Measurements from ENCODE around the gene RNU4-1. TPM values are rescaled to one million over a fixed set of nuclear protein-coding genes. Genes with fewer than 3 reads are reported as not detected.

The RNU4-1 gene
- total and polyA plus RNA-seq, 9 of the 15 experiments (the other 6 are each of a cell fraction or from before 2014, with no cell fraction given): under 0.01 to 19,719 (median 3,563) TPM; not detected in 4

- ATAC-seq (no peak), FAIRE-seq (no peak), DNase-seq (ENCODE audit: extremely low read depth in 1 of 4, low spot score in 3 of 4) (no peak)
- H3K9me3 ChIP-seq (replicated peaks; ENCODE audit: control insufficient read depth, insufficient read depth, low read depth, low read length): no peaks in the 10 kb centered on the region
- peak overlapping the region in 1 of 2 experiments; percentile 99; a peak in 2 of 4 replicates for H3K9ac ChIP-seq (ENCODE audit: insufficient read depth in 1 of 2, low read depth in 2 of 2, low read length in 2 of 2)
- no TSS peak for BruUV-seq (replicated peaks)
- peaks cover 16% of the 10 kb centered on the region for H4K20me1 ChIP-seq (replicated peaks; ENCODE audit: control insufficient read depth, insufficient read depth, low read length)
- WGBS (ENCODE audit: insufficient coverage, low coverage, missing lambda C conversion rate): 46% methylated on average over 5 of the region's 5 CpGs
- H2AFZ ChIP-seq (ENCODE audit: low read depth, low read length): no peak overlapping the region
- H3K27me3 ChIP-seq (ENCODE audit: control insufficient read depth in 2 of 2, insufficient read depth in 2 of 2, low read length in 2 of 2): no peaks in the 10 kb centered on the region
- in situ Hi-C loops (cut with MboI) (loop anchor here (5.0 kb wide), 1 partner anchor 36 kb away; no protein-coding TSS in a partner anchor), intact Hi-C loops (cut with micrococcal nuclease) (no loop called here)
- H3K36me3 ChIP-seq (ENCODE audit: control insufficient read depth, insufficient read depth, low read length): no peaks in the 10 kb centered on the region; the same call in 2 of the 3 replicates
- H3K4me1 ChIP-seq (replicated peaks in 1 of 2; ENCODE audit: control insufficient read depth in 2 of 2, insufficient read depth in 2 of 2, low read length in 2 of 2): peaks cover 37 to 42% of the 10 kb centered on the region in 2 experiments; a peak in 4 of 5 replicates
- CTCF ChIA-PET (ENCODE audit: low intra/inter-chr PET ratio): no interaction called here
- no peak overlapping the region for H3K4me3 ChIP-seq
- H3K79me2 ChIP-seq (ENCODE audit: control insufficient read depth, insufficient read depth, low read length): peaks cover 53% of the 10 kb centered on the region; the same call in 2 of the 3 replicates
- no peak overlapping the region for H3K4me2 ChIP-seq (ENCODE audit: insufficient read depth, low read length)
- no peak overlapping the region for H3K27ac ChIP-seq (ENCODE audit: extremely low read depth, low read depth, low read length)
- H3K9me1 ChIP-seq (ENCODE audit: control insufficient read depth, insufficient read depth, low read length): no peaks in the 10 kb centered on the region
- POLR2A ChIA-PET: interaction anchor here (0.9 to 10.5 kb wide), 6 partner anchors 15 to 163 kb away, joined by 3 to 110 read pairs (median 32); partner anchors contain the start of genes GCN1, RNU4-1, RNU4-2 and RPLP0
- TF ChIP-seq PML (IDR thresholded peaks at IDR 0.05; ENCODE audit: low read length) (no peak), ZNF24 (IDR thresholded peaks at IDR 0.05) (no peak), RAD21 (CRISPR knock-in tag; conservative IDR thresholded peaks at IDR 0.05 in 1 of 2, IDR thresholded peaks at IDR 0.05 in 1 of 2) (no peak), NCOR1 (IDR thresholded peaks at IDR 0.05) (no peak), POLR3A (IDR thresholded peaks at IDR 0.05; ENCODE audit: borderline replicate concordance, extremely low read depth, insufficient read depth, insufficient read length) (no peak), TFE3 (CRISPR knock-in tag; IDR thresholded peaks at IDR 0.05) (no peak), ZC3H4 (CRISPR knock-in tag; IDR thresholded peaks at IDR 0.05; ENCODE audit: borderline replicate concordance) (no peak), ZNF23 (CRISPR knock-in tag; IDR thresholded peaks at IDR 0.05) (no peak), MXI1 (IDR thresholded peaks at IDR 0.05; ENCODE audit: low read depth, low read length) (no peak), SFPQ (IDR thresholded peaks at IDR 0.05; ENCODE audit: low read depth, low read length) (no peak), ZNF589 (CRISPR knock-in tag; IDR thresholded peaks at IDR 0.05; ENCODE audit: low read depth) (no peak), PYGO2 (tag; IDR thresholded peaks at IDR 0.05) (no peak), IRF2 (CRISPR knock-in tag; IDR thresholded peaks at IDR 0.05) (no peak), SMARCB1 (IDR thresholded peaks at IDR 0.05; ENCODE audit: insufficient read length, low read depth) (no peak), HDAC3 (IDR thresholded peaks at IDR 0.05; ENCODE audit: borderline replicate concordance, partially characterized antibody) (no peak), CREB1 (IDR thresholded peaks at IDR 0.05) (no peak), CREB1 (CRISPR knock-in tag; IDR thresholded peaks at IDR 0.05) (no peak)
- TF ChIP-seq, protein P1, sequence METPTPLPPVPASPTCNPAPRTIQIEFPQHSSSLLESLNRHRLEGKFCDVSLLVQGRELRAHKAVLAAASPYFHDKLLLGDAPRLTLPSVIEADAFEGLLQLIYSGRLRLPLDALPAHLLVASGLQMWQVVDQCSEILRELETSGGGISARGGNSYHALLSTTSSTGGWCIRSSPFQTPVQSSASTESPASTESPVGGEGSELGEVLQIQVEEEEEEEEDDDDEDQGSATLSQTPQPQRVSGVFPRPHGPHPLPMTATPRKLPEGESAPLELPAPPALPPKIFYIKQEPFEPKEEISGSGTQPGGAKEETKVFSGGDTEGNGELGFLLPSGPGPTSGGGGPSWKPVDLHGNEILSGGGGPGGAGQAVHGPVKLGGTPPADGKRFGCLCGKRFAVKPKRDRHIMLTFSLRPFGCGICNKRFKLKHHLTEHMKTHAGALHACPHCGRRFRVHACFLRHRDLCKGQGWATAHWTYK (CRISPR knock-in tag; IDR thresholded peaks at IDR 0.05): no peak
Measured at GRCh38 chr12:120263748-120264085, 29.3 kb downstream of the RNU4-1 start.
